ENCODE data around the gene ATAD1. TPM values are rescaled to one million over a fixed set of nuclear protein-coding genes. Genes with fewer than 3 reads are reported as not detected.
"Not testable (repeated sequence)": the region's sequence is repeated elsewhere in the genome, so short reads cannot be mapped to it uniquely, and the experiment has no call there.

The ATAD1 gene
- total RNA-seq, 4 donors from 2014 or later, result 36.6 to 52.8 (median 45.8) TPM

- no peak for ATAC-seq
- H3K27ac ChIP-seq, result peak overlapping the region; percentile 68 to 99 (median 98)
- peaks cover 0 to 40% (median 5%) of the 10 kb centered on the region in 3 donors for H3K4me1 ChIP-seq
- no peaks in the 10 kb centered on the region for H3K9me3 ChIP-seq
- 0% methylated on average over 13 to 16 of the region's 16 CpGs for WGBS, 2 donors (ENCODE audit: low coverage in 1 of 2)
- no peak for TF ChIP-seq POLR2A (IDR thresholded peaks at IDR 0.05)
- no peaks in the 10 kb centered on the region for H3K36me3 ChIP-seq
- H3K4me3 ChIP-seq, result peak overlapping the region; percentile 44 to 88
- no peaks in the 10 kb centered on the region for H3K27me3 ChIP-seq
Observed at GRCh38 chr10:87864496-87865059, 46.6 kb upstream of the ATAD1 start.

- ATAC-seq, H3K36me3 ChIP-seq, H3K27me3 ChIP-seq, H3K9me3 ChIP-seq: not testable (repeated sequence)
- WGBS, 2 donors (ENCODE audit: low coverage in 1 of 2), result 0 to 4% methylated on average over 2 to 8 of the region's 47 CpGs
- peaks cover 0 to 34% (median 5%) of the 10 kb centered on the region in 3 donors for H3K4me1 ChIP-seq
- H3K27ac ChIP-seq, result peak overlapping the region; percentile 68 to 99 (median 98)
- peak overlapping the region; percentile 44 to 88 for H3K4me3 ChIP-seq
Observed at GRCh38 chr10:87863951-87864495, 46.0 kb upstream of the ATAD1 start.

GRCh38 chr10:87863053-87863943, 45.3 kb upstream of the ATAD1 start, which contains the start of the genes KLLN and PTEN:
Gene KLLN (minus strand): TSS chr10:87863533. CDS start chr10:87862487, 1,046 bp downstream.
Gene PTEN (plus strand): TSS chr10:87863625. CDS start chr10:87864470, 845 bp downstream.
- Histone ChIP-seq H3K4me1 (peaks cover 0 to 27% (median 5%) of the 10 kb centered on the region in 3 donors), H3K9me3 (no peaks in the 10 kb centered on the region), H3K27me3 (no peaks in the 10 kb centered on the region), H3K36me3 (no peaks in the 10 kb centered on the region), H3K27ac (peak within 1 kb of the TSS; percentile 68 to 99 (median 98)), H3K4me3 (peak within 1 kb of the TSS; percentile 44 to 88)
- TF ChIP-seq POLR2A (IDR thresholded peaks at IDR 0.05), result peak; percentile 86 to 88
- TF ChIP-seq EP300 (IDR thresholded peaks at IDR 0.05), result no peak
- TF ChIP-seq POLR2AphosphoS5 (IDR thresholded peaks at IDR 0.05), result peak; percentile 94
- TF ChIP-seq, protein P1, sequence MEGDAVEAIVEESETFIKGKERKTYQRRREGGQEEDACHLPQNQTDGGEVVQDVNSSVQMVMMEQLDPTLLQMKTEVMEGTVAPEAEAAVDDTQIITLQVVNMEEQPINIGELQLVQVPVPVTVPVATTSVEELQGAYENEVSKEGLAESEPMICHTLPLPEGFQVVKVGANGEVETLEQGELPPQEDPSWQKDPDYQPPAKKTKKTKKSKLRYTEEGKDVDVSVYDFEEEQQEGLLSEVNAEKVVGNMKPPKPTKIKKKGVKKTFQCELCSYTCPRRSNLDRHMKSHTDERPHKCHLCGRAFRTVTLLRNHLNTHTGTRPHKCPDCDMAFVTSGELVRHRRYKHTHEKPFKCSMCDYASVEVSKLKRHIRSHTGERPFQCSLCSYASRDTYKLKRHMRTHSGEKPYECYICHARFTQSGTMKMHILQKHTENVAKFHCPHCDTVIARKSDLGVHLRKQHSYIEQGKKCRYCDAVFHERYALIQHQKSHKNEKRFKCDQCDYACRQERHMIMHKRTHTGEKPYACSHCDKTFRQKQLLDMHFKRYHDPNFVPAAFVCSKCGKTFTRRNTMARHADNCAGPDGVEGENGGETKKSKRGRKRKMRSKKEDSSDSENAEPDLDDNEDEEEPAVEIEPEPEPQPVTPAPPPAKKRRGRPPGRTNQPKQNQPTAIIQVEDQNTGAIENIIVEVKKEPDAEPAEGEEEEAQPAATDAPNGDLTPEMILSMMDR (IDR thresholded peaks at IDR 0.05), result no peak
- peak; percentile 67 for ATAC-seq
- WGBS, 2 donors (ENCODE audit: low coverage in 1 of 2), result 0% methylated on average over 3 of the region's 89 CpGs; no CpG with 5 or more reads in 1 of the 2 donors

GRCh38 chr10:87862679-87863052, 44.6 kb upstream of the ATAD1 start:
- Histone ChIP-seq H3K4me3 (peak overlapping the region; percentile 44 to 88), H3K9me3 (no peaks in the 10 kb centered on the region), H3K36me3 (no peaks in the 10 kb centered on the region), H3K27me3 (no peaks in the 10 kb centered on the region), H3K4me1 (peaks cover 0 to 21% (median 5%) of the 10 kb centered on the region in 3 donors), H3K27ac (peak overlapping the region; percentile 37 to 99 (median 98))
- 0 to 1% methylated on average over 11 to 18 of the region's 21 CpGs for WGBS, 2 donors (ENCODE audit: low coverage in 1 of 2)
- no peak for TF ChIP-seq EP300 (IDR thresholded peaks at IDR 0.05)
- TF ChIP-seq POLR2AphosphoS5 (IDR thresholded peaks at IDR 0.05), result no peak
- TF ChIP-seq, protein P1 (IDR thresholded peaks at IDR 0.05), result no peak
- no peak for TF ChIP-seq POLR2A (IDR thresholded peaks at IDR 0.05)
- ATAC-seq, result peak; percentile 5

GRCh38 chr10:87861953-87862678, 44.1 kb upstream of the ATAD1 start:
- Histone ChIP-seq H3K4me3 (peak overlapping the region; percentile 44 to 88), H3K4me1 (peaks cover 0 to 18% (median 5%) of the 10 kb centered on the region in 3 donors), H3K27ac (peak overlapping the region; percentile 63 to 99 (median 98)), H3K36me3 (no peaks in the 10 kb centered on the region), H3K9me3 (no peaks in the 10 kb centered on the region), H3K27me3 (no peaks in the 10 kb centered on the region)
- WGBS, 2 donors (ENCODE audit: low coverage in 1 of 2), result no CpG with 5 or more reads among the region's 57 CpGs
- TF ChIP-seq EP300 (IDR thresholded peaks at IDR 0.05), result no peak
- peak; percentile 85 for TF ChIP-seq POLR2AphosphoS5 (IDR thresholded peaks at IDR 0.05)
- TF ChIP-seq, protein P1 (IDR thresholded peaks at IDR 0.05), result peak in 3 of 4 experiments; percentile 21 to 30 (median 28)
- TF ChIP-seq POLR2A (IDR thresholded peaks at IDR 0.05), result peak; percentile 37 to 40
- peak; percentile 92 for ATAC-seq

Measured in gastroesophageal sphincter (tissue), 4 donors.